Spleen (tissue), 7 donors: ENCODE measurements around the gene VSIG1.
A peak's percentile ranks its signal among the peaks of the same experiment; 100 is the strongest.

Experiments used
- POLR2A ChIP-seq, 3 donors: fragments of 450-650 bp; IDR thresholded peaks; one replicate each; pipeline ENCODE4 v1.5.1; 2017; ENCODE audit warnings: antibody characterized with exemption in 3 of 3, mild to moderate bottlenecking in 1 of 3
- POLR2AphosphoS5 ChIP-seq, 3 donors: sonication (generic); formaldehyde crosslinking; IDR thresholded peaks; one replicate each; pipeline ENCODE4 v1.5.1; 2017; ENCODE audit warnings: antibody characterized with exemption in 3 of 3
- TF ChIP-seq, protein P1 (sequence below), 11 experiments: fragments of 200-600 bp in 7 of 11; fragments of 450-650 bp in 4 of 11; sonication (generic) in 4 of 11; IDR thresholded peaks in 8 of 11; conservative IDR thresholded peaks in 3 of 11; 1 replicate in 7 of 11; 2 replicates in 4 of 11; pipeline versions ENCODE4 v1.4.0 to v1.8.0; 2016 to 2021; ENCODE audit warnings: antibody characterized with exemption in 11 of 11, inconsistent platforms in 4 of 11, mild to moderate bottlenecking in 1 of 11
- donor health status: DM: no; HTN: no; CAD: no; lungs with moderate emphysema.
- donor health status: DM: no; HTN: no; CAD: no.
- donor health status: DM: no; HTN: no; CAD: no.

DNA sequence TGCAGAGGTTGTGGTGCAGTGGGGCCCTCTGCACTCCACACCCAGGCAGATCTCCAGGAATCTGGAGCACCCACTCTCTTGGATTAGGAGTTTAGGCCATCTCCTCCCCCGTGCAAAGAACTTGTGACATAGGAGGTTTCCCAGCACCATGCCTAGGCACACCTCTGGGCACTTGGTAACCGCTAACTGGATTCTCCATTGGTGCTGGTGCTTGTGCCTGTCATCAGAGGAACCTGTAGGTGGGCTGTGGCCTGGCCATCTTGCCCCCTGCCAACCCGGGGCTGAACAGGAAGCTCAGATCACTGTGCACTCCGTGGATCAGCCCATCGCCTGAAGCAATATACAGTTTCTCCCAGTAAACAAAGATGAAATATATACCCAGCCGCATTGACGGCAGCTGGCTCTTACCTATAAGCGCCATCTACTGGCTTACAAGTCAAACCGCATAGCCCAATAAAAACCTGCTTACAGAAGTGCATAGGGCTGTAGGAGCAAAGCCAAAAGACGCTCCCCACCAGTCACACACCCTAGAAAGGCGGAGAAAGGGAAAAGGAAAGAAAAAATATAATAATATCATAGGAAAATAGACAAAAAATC is 43.5 kb upstream of the VSIG1 start:
- TF ChIP-seq, protein P1, sequence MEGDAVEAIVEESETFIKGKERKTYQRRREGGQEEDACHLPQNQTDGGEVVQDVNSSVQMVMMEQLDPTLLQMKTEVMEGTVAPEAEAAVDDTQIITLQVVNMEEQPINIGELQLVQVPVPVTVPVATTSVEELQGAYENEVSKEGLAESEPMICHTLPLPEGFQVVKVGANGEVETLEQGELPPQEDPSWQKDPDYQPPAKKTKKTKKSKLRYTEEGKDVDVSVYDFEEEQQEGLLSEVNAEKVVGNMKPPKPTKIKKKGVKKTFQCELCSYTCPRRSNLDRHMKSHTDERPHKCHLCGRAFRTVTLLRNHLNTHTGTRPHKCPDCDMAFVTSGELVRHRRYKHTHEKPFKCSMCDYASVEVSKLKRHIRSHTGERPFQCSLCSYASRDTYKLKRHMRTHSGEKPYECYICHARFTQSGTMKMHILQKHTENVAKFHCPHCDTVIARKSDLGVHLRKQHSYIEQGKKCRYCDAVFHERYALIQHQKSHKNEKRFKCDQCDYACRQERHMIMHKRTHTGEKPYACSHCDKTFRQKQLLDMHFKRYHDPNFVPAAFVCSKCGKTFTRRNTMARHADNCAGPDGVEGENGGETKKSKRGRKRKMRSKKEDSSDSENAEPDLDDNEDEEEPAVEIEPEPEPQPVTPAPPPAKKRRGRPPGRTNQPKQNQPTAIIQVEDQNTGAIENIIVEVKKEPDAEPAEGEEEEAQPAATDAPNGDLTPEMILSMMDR (IDR thresholded peaks at IDR 0.05 in 8 of 11, conservative IDR thresholded peaks at IDR 0.05 in 3 of 11), result peak in 5 of 11 experiments; percentile 7 to 31 (median 17)
- no peak for TF ChIP-seq POLR2A (IDR thresholded peaks at IDR 0.05)
- TF ChIP-seq POLR2AphosphoS5 (IDR thresholded peaks at IDR 0.05), result no peak
